MM.1S (cell line): ENCODE measurements around the gene KBTBD3.

Experiments
- EZH2 ChIP-seq: fragments of 300-600 bp; sonication (generic); optimal IDR thresholded peaks from 2 replicates; pipeline ENCODE3; 2017; ENCODE audit warnings: low read depth, mild to moderate bottlenecking, antibody characterized with exemption, low read length, mixed read lengths
- TF ChIP-seq, protein P1 (sequence below): fragments of 300-600 bp; sonication (generic); IDR thresholded peaks from 2 replicates; pipeline ENCODE4 v1.5.1; 2016; ENCODE audit warnings: antibody characterized with exemption, low read length, mixed read lengths

DNA sequence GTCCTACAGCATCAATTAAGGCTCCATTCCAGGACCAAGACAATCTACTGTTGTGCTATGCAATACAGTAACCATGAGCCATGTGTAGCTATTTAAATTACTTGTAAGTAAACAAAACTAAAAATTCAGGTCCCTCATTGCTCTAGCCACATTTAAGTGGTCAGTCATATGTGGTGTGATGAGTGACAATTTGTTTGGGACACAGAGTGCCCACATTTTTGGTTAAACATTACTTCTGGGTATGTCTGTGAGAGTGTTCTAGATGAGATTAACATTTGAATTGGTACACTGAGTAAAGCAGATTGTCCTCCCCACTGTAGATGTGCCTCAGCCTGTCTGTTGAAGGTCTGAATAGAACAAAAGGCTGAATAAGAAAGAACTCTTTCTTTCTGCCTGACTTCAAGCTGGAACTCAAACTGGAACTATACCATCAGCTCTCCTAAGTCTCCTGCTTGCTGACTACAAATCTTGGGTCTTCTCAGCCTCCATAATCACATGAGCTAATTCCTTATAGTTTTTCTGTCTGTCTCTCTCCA, 15.8 kb downstream of the KBTBD3 start:
- TF ChIP-seq EZH2, result no peak
- TF ChIP-seq, protein P1, sequence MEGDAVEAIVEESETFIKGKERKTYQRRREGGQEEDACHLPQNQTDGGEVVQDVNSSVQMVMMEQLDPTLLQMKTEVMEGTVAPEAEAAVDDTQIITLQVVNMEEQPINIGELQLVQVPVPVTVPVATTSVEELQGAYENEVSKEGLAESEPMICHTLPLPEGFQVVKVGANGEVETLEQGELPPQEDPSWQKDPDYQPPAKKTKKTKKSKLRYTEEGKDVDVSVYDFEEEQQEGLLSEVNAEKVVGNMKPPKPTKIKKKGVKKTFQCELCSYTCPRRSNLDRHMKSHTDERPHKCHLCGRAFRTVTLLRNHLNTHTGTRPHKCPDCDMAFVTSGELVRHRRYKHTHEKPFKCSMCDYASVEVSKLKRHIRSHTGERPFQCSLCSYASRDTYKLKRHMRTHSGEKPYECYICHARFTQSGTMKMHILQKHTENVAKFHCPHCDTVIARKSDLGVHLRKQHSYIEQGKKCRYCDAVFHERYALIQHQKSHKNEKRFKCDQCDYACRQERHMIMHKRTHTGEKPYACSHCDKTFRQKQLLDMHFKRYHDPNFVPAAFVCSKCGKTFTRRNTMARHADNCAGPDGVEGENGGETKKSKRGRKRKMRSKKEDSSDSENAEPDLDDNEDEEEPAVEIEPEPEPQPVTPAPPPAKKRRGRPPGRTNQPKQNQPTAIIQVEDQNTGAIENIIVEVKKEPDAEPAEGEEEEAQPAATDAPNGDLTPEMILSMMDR, result no peak
